GM12892 (cell line): ENCODE data around the gene PTMA.

Source experiments
- POLR2A ChIP-seq: IDR thresholded peaks from 2 replicates; pipeline ENCODE4 v1.6.1; 2011; ENCODE audit warnings: low read depth, low read length, control low read depth
- TAF1 ChIP-seq: IDR thresholded peaks from 2 replicates; pipeline ENCODE4 v1.6.1; 2011; ENCODE audit warnings: low read depth, mild to moderate bottlenecking, control low read depth, low read length, borderline replicate concordance

- TF ChIP-seq POLR2A (no peak), TAF1 (no peak)
Measured at GRCh38 chr2:231743376-231744116, 35.2 kb downstream of the PTMA start.
